K562 (cell line): ENCODE measurements around the gene TMC6. TPM values are rescaled to one million over a fixed set of nuclear protein-coding genes. Genes with fewer than 3 reads are reported as not detected.

Source experiments
- ADNP ChIP-seq: fragments of 200-800 bp; sonication (Bioruptor generic); IDR thresholded peaks from 2 replicates; pipeline ENCODE4 v1.6.1; 2016; ENCODE audit warnings: missing genetic modification characterization, missing compliant biosample characterization
- CBFB ChIP-seq: sonication (generic); formaldehyde crosslinking; IDR thresholded peaks from 2 replicates; pipeline ENCODE4 v1.4.0; 2020; ENCODE audit warnings: mild to moderate bottlenecking, missing genetic modification reagents
- CREB3 ChIP-seq: fragments of 450-650 bp; conservative IDR thresholded peaks from 2 replicates; pipeline ENCODE4 v1.6.1; 2016; ENCODE audit warnings: missing genetic modification characterization, low read depth, mild to moderate bottlenecking, missing compliant biosample characterization, moderate library complexity
- E2F8 ChIP-seq: fragments of 450-650 bp; IDR thresholded peaks from 2 replicates; pipeline ENCODE4 v1.7.1; 2018; ENCODE audit warnings: mild to moderate bottlenecking, low read depth; ENCODE audit not compliant: partially characterized antibody
- HNRNPK ChIP-seq: fragments of 200-400 bp; formaldehyde crosslinking; IDR thresholded peaks from one replicate; pipeline ENCODE4 v1.6.1; 2018; ENCODE audit warnings: mild to moderate bottlenecking, low read depth, low read length; ENCODE audit not compliant: poor library complexity, severe bottlenecking
- IFI16 ChIP-seq: fragments of 250-450 bp; sonication (Bioruptor Pico); IDR thresholded peaks from 2 replicates; pipeline ENCODE4 v2.1.2; 2022; ENCODE audit warnings: mild to moderate bottlenecking, inconsistent platforms
- MCM3 ChIP-seq: fragments of 450-650 bp; IDR thresholded peaks from 2 replicates; pipeline ENCODE4 v1.6.1; 2016
- MYC ChIP-seq, 2 experiments: fragments of 250-450 bp in 1 of 2; sonication (Bioruptor Pico) in 1 of 2; IDR thresholded peaks; 2 replicates each; pipeline versions ENCODE4 v1.5.1 to v1.6.1; 2012 to 2021; ENCODE audit warnings: low read depth in 2 of 2, borderline replicate concordance in 1 of 2, improper control_type of control experiment in 1 of 2, low read length in 1 of 2, mild to moderate bottlenecking in 1 of 2, moderate library complexity in 1 of 2
- POLR2A ChIP-seq: fragments of 450-650 bp; conservative IDR thresholded peaks from 2 replicates; pipeline ENCODE4 v1.6.1; 2016
- RREB1 ChIP-seq: fragments of 250-450 bp; sonication (Bioruptor Pico); IDR thresholded peaks from 2 replicates; pipeline ENCODE4 v1.4.0; 2020
- TAF1 ChIP-seq: IDR thresholded peaks from 2 replicates; pipeline ENCODE4 v1.6.1; 2011; ENCODE audit warnings: mild to moderate bottlenecking, low read length, moderate library complexity; ENCODE audit not compliant: insufficient read depth, control insufficient read depth, severe bottlenecking; ENCODE audit errors: extremely low read depth
- TRIM28 ChIP-seq: fragments of 450-650 bp; IDR thresholded peaks from 2 replicates; pipeline ENCODE4 v1.6.1; 2017
- ZFP36 ChIP-seq: fragments of 150-350 bp; IDR thresholded peaks from 2 replicates; pipeline ENCODE4 v1.6.1; 2018; ENCODE audit warnings: low read length, low read depth; ENCODE audit not compliant: partially characterized antibody
- polyA plus RNA-seq, 8 experiments: library from polyadenylated mRNA; depleted of rRNA in 4 of 8; stranded (reverse) in 5 of 8; unstranded in 3 of 8; fragments of >200 nt; fragmentation: Nextera tagmentation in 2 of 8; fragmentation: Illumina TruSeq in 1 of 8; extraction: Ambion mirVana in 2 of 8; extraction: Trizol in 1 of 8; gene quantifications; 2 replicates each; pipeline versions ENCODE4 v1.2.1 to v1.2.3, GENCODE V29; 2011 to 2014; ENCODE audit warnings: inconsistent platforms in 1 of 8, missing spikeins in 1 of 8
- total RNA-seq, 7 experiments: library from RNA; depleted of rRNA in 6 of 7; stranded (reverse); fragments of >200 nt in 6 of 7; fragmentation: Illumina TruSeq in 2 of 7; extraction: Trizol in 2 of 7; gene quantifications; 2 replicates each; pipeline versions ENCODE4 v1.2.1 to v1.2.3, GENCODE V29; 2011 to 2021; ENCODE audit warnings: low replicate concordance in 1 of 7
- TF ChIP-seq, protein P1 (sequence below): fragments of 200-400 bp; formaldehyde crosslinking; IDR thresholded peaks from 2 replicates; pipeline ENCODE4 v1.6.1; 2017; ENCODE audit warnings: mild to moderate bottlenecking, low read depth, low read length, moderate library complexity
- TF ChIP-seq, protein P2 (sequence below): fragments of 250-450 bp; sonication (Bioruptor Pico); IDR thresholded peaks from 2 replicates; pipeline ENCODE4 v1.9.0; 2021; ENCODE audit warnings: mild to moderate bottlenecking

TMC6 gene
- total and polyA plus RNA-seq, 9 of the 15 experiments (the other 6 are each of a cell fraction or from before 2014, with no cell fraction given), result 4.1 to 351 (median 66.9) TPM

DNA sequence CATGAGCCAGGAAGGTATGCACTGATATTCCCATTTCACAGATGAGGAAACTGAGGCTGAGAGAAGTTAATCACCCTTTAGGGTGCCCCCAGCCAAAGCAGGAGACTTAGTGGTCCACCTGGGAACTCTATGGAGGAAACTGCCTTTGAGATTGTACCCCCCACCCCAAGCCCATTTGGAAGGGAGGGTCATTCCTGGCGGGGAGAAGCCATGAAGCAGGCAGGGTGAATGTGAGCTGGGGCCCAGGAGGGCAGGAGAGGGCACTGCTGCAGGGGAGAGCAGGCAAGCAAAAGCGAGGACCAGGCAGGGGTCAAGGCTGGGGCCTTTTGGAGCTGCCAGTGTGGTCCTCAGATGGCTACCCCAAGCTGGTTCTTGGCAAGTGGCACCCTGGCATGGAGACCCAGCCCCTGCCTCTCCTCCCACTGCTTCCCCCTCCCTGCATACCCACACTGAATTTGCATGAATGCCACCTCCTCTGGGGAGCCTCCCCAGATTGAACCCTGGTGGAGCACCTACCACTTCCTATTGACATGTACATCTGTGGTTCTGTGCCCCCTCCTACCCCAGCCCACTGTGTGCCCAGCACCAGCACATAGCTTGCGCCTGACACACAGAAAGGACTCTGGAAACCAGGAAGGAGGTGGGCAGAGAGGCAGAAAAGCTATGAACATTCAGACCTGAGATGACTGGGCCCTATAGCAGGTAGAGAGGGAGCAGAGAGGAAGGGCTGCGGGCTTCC lies 965 bp upstream of the TMC6 start (continued):
- TF ChIP-seq, protein P1, sequence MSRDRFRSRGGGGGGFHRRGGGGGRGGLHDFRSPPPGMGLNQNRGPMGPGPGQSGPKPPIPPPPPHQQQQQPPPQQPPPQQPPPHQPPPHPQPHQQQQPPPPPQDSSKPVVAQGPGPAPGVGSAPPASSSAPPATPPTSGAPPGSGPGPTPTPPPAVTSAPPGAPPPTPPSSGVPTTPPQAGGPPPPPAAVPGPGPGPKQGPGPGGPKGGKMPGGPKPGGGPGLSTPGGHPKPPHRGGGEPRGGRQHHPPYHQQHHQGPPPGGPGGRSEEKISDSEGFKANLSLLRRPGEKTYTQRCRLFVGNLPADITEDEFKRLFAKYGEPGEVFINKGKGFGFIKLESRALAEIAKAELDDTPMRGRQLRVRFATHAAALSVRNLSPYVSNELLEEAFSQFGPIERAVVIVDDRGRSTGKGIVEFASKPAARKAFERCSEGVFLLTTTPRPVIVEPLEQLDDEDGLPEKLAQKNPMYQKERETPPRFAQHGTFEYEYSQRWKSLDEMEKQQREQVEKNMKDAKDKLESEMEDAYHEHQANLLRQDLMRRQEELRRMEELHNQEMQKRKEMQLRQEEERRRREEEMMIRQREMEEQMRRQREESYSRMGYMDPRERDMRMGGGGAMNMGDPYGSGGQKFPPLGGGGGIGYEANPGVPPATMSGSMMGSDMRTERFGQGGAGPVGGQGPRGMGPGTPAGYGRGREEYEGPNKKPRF, result no peak
- TF ChIP-seq TRIM28, result no peak
- no peak for TF ChIP-seq MCM3
- TF ChIP-seq CBFB (CRISPR knock-in tag), result no peak
- peak; percentile 100 for TF ChIP-seq ZFP36
- TF ChIP-seq HNRNPK, result no peak
- no peak for TF ChIP-seq CREB3 (tag)
- TF ChIP-seq IFI16 (CRISPR knock-in tag), result no peak
- no peak for TF ChIP-seq E2F8
- TF ChIP-seq, protein P2, sequence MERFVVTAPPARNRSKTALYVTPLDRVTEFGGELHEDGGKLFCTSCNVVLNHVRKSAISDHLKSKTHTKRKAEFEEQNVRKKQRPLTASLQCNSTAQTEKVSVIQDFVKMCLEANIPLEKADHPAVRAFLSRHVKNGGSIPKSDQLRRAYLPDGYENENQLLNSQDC (CRISPR knock-in tag), result no peak
- TF ChIP-seq RREB1 (CRISPR knock-in tag), result no peak
- no peak for TF ChIP-seq TAF1
- TF ChIP-seq MYC (IDR thresholded peaks at IDR 0.05; ENCODE audit: low read depth, low read length), result no peak
- no peak; the same call in 1 of the 2 replicates for TF ChIP-seq MYC (CRISPR knock-in tag; IDR thresholded peaks at IDR 0.05; ENCODE audit: borderline replicate concordance, low read depth)
- peak; percentile 51 for TF ChIP-seq POLR2A
- TF ChIP-seq ADNP (tag), result peak; percentile 99
